HT1080 (cell line): ENCODE results near the gene DNAH3. TPM values are rescaled to one million over a fixed set of nuclear protein-coding genes. Genes with fewer than 3 reads are reported as not detected.
A peak's percentile ranks its signal among the peaks of the same experiment; 100 is the strongest.
"Not testable (repeated sequence)": the region's sequence is repeated elsewhere in the genome, so short reads cannot be mapped to it uniquely, and the experiment has no call there.

Experiments used
- DNase-seq: peaks from one replicate; pipeline ENCODE4 v3.0.0-alpha.2; 2015; ENCODE audit warnings: low read depth
- total RNA-seq: library from RNA; depleted of rRNA; stranded (reverse); fragments of >200 nt; shearing (Covaris generic); gene quantifications from 2 replicates; pipeline ENCODE4 v1.2.3, GENCODE V29; 2014

DNAH3 gene
- total RNA-seq, 1 experiment from 2014 or later, result 0.05 TPM

DNA sequence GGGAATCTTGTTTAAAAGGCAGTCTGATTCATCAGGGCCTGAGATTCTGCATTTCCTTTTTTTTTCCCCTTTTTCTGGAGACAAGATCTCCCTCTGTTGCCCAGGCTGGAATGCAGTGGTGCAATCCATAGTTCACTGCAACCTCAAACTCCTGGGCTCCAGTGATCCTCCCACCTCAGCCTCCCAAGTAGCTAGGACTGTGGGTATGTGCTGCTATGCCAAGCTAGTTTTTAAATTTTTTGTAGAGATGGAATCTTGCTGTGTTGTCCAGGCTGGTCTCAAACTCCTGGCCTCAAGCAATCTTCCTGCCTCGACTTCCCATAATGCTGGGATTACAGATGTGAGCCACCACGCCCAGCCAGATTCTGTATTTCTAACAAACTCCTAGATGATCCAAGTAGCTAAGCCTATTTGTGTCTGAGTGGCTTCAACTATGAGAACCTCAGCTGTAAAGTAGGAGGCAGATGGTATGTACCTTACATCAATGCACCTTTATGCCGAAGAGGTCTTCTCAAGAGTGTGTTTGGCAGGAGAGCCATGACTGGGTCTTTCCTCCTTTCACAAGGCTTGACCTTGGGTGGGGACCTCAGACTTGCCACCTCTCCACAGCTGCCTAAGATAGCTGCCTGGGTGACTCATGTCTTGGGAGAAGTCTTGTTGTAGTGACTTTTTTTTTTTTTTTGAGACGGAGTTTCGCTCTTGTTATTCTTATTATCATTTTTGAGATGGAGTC is 18.8 kb upstream of the DNAH3 start:
- DNase-seq, result peak; percentile 32

- no peak for DNase-seq
These were observed 17.4 kb upstream of the DNAH3 start for GRCh38 chr16:21167929-21168602.

DNA sequence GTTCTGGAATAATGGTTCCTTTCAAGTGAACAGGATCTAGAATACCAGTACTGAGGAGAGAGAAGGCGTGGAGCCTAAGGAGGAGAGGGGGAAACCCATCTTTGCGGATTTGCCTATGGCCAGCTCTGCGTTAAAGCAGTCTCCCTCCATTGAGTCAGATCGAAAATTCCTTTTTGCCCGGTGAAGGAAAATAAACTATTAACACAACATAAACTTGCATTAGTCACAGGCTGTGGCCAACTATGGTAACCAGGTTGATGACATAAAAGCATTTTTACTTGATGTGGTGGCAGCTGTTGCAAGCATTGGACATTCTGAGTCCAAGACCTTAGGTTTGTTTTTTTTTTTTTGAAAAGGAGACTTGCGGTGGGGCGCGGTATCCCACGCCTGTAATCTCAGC is 16.7 kb upstream of the DNAH3 start:
- peak; percentile 93 for DNase-seq

DNA sequence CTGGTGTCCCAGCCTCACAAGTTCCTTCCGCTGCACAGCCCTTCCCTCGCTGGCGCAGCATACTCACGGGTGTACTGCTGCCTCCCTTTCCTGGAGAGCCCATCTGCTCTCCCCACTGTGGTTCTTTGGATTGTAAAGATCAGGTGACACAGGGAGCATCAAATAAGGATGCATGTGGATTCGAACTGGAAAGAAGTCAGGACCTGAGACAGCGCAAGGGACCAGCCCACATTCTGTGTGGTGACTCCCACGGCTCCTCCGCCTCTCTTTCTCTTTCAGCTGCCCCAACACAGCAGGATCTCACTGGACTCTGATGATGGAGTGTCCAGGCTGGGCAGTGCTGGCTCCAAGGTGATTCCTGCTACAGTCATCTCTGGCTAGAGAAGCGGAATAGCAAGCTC is 15.9 kb upstream of the DNAH3 start:
- DNase-seq, result no peak

DNA sequence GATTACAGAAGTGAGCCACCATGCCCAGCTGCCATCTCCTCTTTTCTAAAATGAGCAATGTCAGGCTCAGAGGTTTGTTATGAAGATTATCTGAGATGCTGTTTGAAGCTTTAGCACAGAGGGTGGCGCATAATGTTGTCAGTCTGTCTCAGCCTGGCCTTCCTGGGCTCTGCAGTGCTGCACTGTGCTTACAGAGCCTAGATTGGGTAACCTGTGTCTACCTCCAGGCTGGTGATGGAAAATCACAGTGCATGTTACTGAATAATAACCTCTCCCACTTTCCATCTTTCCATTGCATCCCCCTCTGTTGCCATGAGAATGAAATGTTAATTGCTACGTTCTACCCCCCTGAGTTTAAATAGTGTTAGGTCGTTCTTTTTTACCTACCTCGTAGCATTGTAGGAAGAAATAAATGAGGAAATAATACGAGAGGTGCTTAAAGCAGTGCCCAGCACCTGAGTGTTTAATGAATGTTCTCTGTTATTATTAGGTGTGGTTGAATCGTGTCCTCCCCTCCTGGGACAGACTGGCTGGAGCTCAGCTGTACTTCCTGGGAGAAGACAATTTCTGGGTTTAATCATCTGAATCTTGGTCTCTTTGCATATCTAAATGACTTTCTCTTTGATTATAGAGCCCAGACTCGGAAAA is 14.0 kb upstream of the DNAH3 start:
- DNase-seq, result no peak

DNA sequence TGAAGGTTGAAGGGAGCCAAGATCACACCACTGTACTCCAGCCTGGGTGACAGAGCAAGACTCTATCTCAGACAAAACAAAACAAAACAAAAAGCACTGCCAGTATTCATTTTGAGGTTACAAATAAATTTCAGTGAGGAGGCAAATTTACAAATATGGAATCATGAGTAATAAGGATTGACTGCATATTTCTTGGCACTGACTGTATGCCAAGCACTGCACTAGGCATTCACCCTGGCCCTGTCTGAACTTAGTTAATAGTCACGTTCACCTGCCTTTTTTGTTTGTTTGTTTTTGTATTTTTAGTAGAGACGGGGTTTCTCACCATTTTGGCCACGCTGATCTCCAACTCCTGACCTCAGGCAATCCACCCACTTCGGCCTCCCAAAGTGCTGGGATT is 12.9 kb upstream of the DNAH3 start:
- no peak for DNase-seq

DNA sequence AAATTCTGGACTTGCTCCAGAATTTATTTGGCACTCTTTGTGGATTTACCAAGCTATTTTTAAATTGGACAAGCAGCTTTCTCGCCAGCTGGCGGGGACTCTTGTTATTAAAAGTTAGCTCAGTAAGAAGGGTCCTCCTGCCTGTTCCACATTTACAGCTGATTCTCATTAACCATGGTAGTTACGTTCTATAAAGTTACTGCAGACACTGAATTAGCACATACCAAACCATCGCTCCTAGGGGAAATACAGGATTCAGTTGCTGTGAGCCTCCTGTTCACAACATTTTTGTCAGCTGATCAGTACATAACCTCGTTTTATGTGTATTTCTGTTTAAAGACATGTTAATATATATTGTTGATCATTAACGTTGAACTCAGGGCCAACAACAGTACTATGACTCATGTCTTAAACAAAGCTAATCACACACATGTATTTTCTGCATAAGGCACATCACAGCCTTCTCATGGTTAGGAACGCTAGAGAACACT is 12.1 kb upstream of the DNAH3 start:
- no peak for DNase-seq

DNA sequence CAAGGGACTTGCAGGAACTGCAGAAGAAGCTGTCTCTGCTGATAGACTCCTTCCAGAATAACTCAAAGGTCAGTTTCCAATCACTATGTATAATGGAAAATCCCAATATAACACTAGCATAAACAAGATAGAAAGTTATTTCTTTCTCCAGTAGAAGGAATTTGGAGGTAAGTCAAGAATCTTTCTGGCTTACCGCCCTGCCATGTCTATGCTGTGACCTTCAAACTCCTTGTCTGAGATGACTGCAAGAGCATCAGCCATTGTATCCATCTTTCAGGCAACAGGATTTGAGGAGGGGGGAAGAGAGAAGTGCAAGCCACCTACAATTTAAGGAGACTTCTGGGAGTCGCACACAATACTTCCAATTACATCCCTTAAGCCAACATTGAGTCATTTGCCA is 10.6 kb upstream of the DNAH3 start:
- DNase-seq, result no peak

- DNase-seq, result no peak
These were observed 9.6 kb upstream of the DNAH3 start for GRCh38 chr16:21160276-21160675.

GRCh38 chr16:21159281-21159951 is 8.8 kb upstream of the DNAH3 start:
- DNase-seq, result no peak

- DNase-seq, result peak; percentile 81
These were observed 7.8 kb upstream of the DNAH3 start, which contains the start of gene LDAF1 for GRCh38 chr16:21158208-21159110. Gene LDAF1, plus strand, starts transcription at chr16:21158674. Its CDS starts 2,509 bp downstream, at chr16:21161183.

- DNase-seq, result no peak
These were observed 7.0 kb upstream of the DNAH3 start for GRCh38 chr16:21157632-21158031.

DNA sequence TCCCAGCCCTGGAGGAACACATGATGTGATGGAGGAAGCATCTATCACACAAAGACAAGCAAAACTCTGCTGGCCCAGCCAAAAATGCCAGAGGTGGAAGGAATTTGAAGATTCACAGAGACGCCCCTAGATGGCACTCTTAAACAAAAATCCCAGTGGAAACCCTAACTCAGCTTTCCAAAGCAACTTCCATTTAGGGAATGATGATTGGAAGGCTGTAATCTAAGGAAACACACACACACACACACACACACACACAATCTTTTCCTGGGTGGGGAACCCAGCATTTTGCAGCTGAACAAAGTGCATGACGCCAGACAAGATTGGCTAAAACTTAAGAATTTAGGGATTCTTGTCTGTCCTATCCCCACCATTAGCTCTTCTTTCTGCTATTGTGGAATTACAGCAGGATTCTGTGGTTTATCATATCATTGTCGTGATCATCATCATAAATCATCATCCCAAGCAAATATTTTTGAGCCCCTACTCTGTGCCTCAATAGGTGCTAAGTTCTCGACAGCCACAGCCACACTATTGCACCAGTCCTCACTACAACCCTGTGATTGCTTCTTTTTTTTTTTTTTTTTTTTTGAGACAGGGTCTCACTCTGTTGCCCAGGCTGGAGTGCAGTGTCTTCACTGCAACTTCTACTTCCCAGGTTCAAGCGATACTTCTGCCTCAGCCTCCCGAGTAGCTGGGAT is 6.3 kb upstream of the DNAH3 start:
- peak; percentile 76 for DNase-seq

GRCh38 chr16:21156011-21156410 is 5.4 kb upstream of the DNAH3 start:
- not testable (repeated sequence) for DNase-seq

GRCh38 chr16:21153124-21153729 is 2.6 kb upstream of the DNAH3 start:
- not testable (repeated sequence) for DNase-seq

DNA sequence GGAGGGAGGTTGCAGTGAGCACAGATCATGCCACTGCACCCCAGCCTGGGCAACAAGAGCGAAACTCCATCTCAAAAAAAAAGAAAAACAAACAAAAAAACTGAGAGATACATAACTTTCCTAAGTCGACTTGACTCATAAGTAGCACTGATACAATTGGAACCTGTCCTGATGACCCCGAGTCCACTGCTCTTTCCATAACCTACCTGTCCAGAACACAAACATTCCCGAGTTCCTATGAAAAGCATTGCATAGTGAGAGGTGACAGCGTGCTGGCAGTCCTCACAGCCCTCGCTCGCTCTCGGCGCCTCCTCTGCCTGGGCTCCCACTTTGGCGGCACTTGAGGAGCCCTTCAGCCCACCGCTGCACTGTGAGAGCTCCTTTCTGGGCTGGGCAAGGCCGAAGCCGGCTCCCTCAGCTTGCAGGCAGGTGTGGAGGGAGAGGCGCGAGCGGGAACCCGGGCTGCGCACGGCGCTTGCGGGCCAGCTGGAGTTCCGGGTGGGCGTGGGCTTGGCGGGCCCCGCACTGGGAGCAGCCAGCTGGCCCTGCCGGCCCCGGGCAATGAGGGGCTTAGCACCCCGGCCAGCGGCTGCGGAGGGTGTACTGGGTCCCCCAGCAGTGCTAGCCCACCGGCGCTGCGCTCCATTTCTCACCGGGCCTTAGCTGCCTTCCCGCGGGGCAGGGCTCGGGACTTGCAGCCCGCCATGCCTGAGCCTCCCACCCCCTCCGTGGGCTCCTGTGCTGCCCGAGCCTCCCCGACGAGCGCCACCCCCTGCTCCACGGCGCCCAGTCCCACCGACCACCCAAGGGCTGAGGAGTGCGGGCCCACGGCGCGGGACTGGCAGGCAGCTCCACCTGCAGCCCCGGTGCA is 1.7 kb upstream of the DNAH3 start:
- not testable (repeated sequence) for DNase-seq

DNA sequence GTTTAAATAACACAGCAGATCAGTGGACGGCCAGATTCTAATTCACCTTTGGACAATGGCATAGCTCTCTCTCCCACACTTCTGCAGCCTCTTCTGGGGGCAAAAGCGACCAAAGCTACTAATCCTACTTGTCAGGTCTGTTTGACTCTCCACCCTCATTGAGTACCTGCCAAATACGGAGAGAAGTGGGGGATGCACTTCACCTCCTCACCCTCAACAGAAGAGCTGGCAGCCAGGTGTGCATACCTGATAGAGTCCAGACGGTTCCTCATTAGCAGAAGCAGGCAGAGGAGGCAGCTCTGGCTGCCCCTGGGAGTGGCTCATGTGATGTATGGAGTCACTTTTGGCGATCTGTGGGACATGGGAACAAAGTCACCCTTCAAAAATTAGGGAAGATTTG is 4.9 kb downstream of the DNAH3 start:
- no peak for DNase-seq

DNA sequence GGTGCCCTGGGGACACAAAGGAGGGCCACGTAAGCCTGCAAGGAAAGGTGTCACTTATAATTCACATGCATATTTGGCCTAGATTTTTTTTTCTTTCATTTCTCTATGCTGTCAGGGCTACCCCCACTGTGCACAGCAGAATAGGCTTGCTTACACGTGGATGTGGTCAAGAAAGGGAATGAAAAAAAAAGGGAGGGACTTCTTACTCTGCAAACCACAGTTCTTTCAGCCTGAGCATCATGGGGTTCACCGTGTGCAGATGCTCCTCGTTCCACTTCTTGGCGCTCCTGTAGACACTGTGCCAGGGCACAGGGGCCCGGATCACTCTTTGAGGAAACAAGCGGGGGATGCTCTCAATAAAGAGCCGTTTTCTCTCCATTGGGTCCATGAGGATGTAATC is 16.6 kb downstream of the DNAH3 start:
- DNase-seq, result no peak

GRCh38 chr16:21130811-21131210 is 19.8 kb downstream of the DNAH3 start:
- no peak for DNase-seq
